ENCODE results near the gene SOX9. TPM values are rescaled to one million over a fixed set of nuclear protein-coding genes. Genes with fewer than 3 reads are reported as not detected.

SOX9 gene
- total RNA-seq, 1 experiment from 2014 or later: 21.7 TPM

DNA sequence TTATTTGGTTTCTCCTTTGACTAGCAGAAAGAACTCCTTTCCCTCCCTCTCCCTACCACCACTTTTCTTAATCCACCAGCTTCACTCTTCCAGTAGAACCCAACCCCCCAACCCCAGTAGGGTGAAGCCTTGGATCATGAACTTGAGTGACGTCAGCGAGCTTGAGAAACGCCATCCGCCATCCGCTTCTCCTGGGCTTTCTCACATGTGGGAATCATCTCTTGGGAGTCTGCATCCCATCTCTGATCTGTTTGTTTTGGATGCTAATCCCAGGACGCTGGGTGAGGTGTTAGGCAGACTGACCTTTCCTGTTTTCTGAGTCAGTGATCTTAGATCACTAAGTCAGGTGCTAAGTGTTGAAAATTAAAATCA is 16.0 kb upstream of the SOX9 start:
- ChIA-PET CTCF (no interaction called here), POLR2A (ENCODE audit: unreplicated experiment) (interaction anchor here (0.6 kb wide), 2 partner anchors 245 to 250 kb away, joined by 3 to 20 read pairs; no protein-coding TSS in a partner anchor)
- Histone ChIP-seq H3K36me3 (ENCODE audit: low read depth) (no peaks in the 10 kb centered on the region), H3K27me3 (ENCODE audit: insufficient read depth, low read depth) (no peaks in the 10 kb centered on the region), H3K4me1 (replicated peaks; ENCODE audit: insufficient read depth) (peaks cover 12% of the 10 kb centered on the region), H4K20me1 (ENCODE audit: insufficient read depth) (no peaks in the 10 kb centered on the region), H3K4me2 (peak overlapping the region; percentile 15), H3K9me3 (ENCODE audit: insufficient read depth, low read depth) (no peaks in the 10 kb centered on the region; the same call in 1 of the 2 replicates), H3K4me3 (no peak overlapping the region), H3K79me2 (ENCODE audit: low read depth) (no peaks in the 10 kb centered on the region), H3K9me2 (ENCODE audit: insufficient read depth) (no peaks in the 10 kb centered on the region), H3K27ac (no peak overlapping the region), H2AFZ (no peak overlapping the region), H3F3A (ENCODE audit: insufficient read depth, low read depth) (no peaks in the 10 kb centered on the region)
- intact Hi-C loops (cut with micrococcal nuclease; ENCODE audit: unreplicated experiment): no loop called here
- DNase-seq: peak; percentile 40 to 50
- BruUV-seq (replicated peaks): no TSS peak
- no peak for TF ChIP-seq EZH2 (IDR thresholded peaks at IDR 0.05; ENCODE audit: low read depth)
- TF ChIP-seq, protein P1, sequence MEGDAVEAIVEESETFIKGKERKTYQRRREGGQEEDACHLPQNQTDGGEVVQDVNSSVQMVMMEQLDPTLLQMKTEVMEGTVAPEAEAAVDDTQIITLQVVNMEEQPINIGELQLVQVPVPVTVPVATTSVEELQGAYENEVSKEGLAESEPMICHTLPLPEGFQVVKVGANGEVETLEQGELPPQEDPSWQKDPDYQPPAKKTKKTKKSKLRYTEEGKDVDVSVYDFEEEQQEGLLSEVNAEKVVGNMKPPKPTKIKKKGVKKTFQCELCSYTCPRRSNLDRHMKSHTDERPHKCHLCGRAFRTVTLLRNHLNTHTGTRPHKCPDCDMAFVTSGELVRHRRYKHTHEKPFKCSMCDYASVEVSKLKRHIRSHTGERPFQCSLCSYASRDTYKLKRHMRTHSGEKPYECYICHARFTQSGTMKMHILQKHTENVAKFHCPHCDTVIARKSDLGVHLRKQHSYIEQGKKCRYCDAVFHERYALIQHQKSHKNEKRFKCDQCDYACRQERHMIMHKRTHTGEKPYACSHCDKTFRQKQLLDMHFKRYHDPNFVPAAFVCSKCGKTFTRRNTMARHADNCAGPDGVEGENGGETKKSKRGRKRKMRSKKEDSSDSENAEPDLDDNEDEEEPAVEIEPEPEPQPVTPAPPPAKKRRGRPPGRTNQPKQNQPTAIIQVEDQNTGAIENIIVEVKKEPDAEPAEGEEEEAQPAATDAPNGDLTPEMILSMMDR (conservative IDR thresholded peaks at IDR 0.05): no peak

DNA sequence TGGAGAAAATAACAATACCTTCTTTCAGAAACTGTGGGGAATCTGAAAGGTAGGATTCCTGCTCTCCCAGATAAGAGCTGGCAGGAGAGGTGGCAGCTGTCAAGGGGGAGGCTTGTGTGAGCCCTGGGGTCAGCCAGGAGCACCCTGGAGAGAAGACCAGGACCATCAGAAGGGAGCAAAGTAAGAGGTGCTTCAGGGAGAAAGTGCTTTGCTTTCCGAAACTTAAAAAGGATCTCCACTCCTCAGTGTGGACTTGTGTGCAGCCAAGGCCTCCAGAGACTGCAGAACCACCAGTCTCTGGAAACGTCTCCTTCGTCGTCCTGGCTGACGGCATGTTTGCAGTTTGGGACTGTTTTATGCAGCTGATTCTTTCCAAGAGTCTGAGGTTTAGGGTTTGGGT is 13.7 kb upstream of the SOX9 start:
- Histone ChIP-seq H3K4me3 (no peak overlapping the region), H3K36me3 (ENCODE audit: low read depth) (no peaks in the 10 kb centered on the region), H3K9me2 (ENCODE audit: insufficient read depth) (no peaks in the 10 kb centered on the region), H2AFZ (no peak overlapping the region), H3K9me3 (ENCODE audit: insufficient read depth, low read depth) (no peaks in the 10 kb centered on the region; the same call in 1 of the 2 replicates), H3F3A (ENCODE audit: insufficient read depth, low read depth) (0 out of 2 replicates have a peak, but pooled peaks cover 4% of the 10 kb centered on the region), H4K20me1 (ENCODE audit: insufficient read depth) (no peaks in the 10 kb centered on the region), H3K27me3 (ENCODE audit: insufficient read depth, low read depth) (no peaks in the 10 kb centered on the region), H3K4me2 (no peak overlapping the region), H3K79me2 (ENCODE audit: low read depth) (no peaks in the 10 kb centered on the region), H3K4me1 (replicated peaks; ENCODE audit: insufficient read depth) (peaks cover 20% of the 10 kb centered on the region), H3K27ac (no peak overlapping the region)
- TF ChIP-seq, protein P1 (conservative IDR thresholded peaks at IDR 0.05): no peak
- TF ChIP-seq EZH2 (IDR thresholded peaks at IDR 0.05; ENCODE audit: low read depth): no peak
- ChIA-PET POLR2A (ENCODE audit: unreplicated experiment) (no interaction called here), CTCF (no interaction called here)
- no peak for DNase-seq
- no TSS peak for BruUV-seq (replicated peaks)
- intact Hi-C loops (cut with micrococcal nuclease; ENCODE audit: unreplicated experiment): no loop called here

DNA sequence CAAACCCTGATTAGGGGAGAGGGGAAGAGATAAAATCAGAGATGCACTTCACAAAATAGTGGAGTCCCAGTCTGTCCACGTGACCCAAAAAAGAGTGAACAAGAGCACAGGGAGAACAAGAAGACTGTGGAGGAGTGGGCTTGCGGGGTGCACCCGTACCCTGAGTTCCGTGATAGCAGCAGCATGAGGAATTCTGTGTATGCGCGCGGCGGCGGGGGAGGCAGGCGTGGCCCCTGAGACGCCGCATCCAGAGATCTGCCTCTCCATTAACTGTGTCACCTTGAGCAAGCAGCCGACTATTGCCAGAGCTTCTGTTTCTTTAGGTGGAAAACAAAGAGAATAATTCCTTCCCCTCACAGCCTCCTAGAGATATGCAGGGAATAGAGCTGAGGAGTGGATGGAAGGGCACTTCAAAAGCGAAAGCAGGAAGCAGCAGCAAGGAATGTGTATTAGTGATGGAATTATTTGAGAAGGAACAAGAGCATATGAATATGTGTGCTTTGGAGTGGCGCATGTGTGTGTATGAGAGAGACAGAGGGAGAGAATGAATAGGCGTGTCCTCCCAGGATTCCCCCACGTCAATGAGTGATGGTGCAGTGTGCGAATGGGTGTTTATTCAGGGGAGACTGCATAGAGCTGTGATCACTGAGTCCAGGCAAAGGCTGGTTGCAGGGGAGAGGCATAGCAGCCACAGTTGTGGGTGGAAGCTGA is 10.4 kb upstream of the SOX9 start:
- Histone ChIP-seq H3K9me3 (ENCODE audit: insufficient read depth, low read depth) (no peaks in the 10 kb centered on the region; the same call in 1 of the 2 replicates), H3K36me3 (ENCODE audit: low read depth) (no peaks in the 10 kb centered on the region), H3K4me3 (no peak overlapping the region), H3K27me3 (ENCODE audit: insufficient read depth, low read depth) (no peaks in the 10 kb centered on the region), H3K9me2 (ENCODE audit: insufficient read depth) (no peaks in the 10 kb centered on the region), H3F3A (ENCODE audit: insufficient read depth, low read depth) (0 out of 2 replicates have a peak, but pooled peaks cover 4% of the 10 kb centered on the region), H3K79me2 (ENCODE audit: low read depth) (no peaks in the 10 kb centered on the region), H3K4me1 (replicated peaks; ENCODE audit: insufficient read depth) (peaks cover 10% of the 10 kb centered on the region; the same call in 1 of the 2 replicates), H2AFZ (no peak overlapping the region), H3K4me2 (no peak overlapping the region), H4K20me1 (ENCODE audit: insufficient read depth) (no peaks in the 10 kb centered on the region), H3K27ac (no peak overlapping the region)
- ChIA-PET CTCF (no interaction called here), POLR2A (ENCODE audit: unreplicated experiment) (interaction anchor here (0.7 kb wide), 1 partner anchor 229 kb away, joined by 3 read pairs; no protein-coding TSS in a partner anchor)
- no peak for DNase-seq
- intact Hi-C loops (cut with micrococcal nuclease; ENCODE audit: unreplicated experiment): loop anchor here (10.0 kb wide), 1 partner anchor 1026 kb away; no protein-coding TSS in a partner anchor
- no TSS peak for BruUV-seq (replicated peaks)
- no peak for TF ChIP-seq EZH2 (IDR thresholded peaks at IDR 0.05; ENCODE audit: low read depth)
- TF ChIP-seq, protein P1 (conservative IDR thresholded peaks at IDR 0.05): no peak

Data from PC-9 (cell line).